HG02588 (cell line): ENCODE measurements around the gene ARCN1.
A peak's percentile ranks its signal among the peaks of the same experiment; 100 is the strongest.
"Not testable (repeated sequence)": the region's sequence is repeated elsewhere in the genome, so short reads cannot be mapped to it uniquely, and the experiment has no call there.

ENCODE experiments used
- ATAC-seq: cut with Tn5 transposase; IDR thresholded peaks from one replicate; pipeline ENCODE4 v1.9.1; 2021; ENCODE audit warnings: mild to moderate bottlenecking, moderate library complexity; ENCODE audit not compliant: unreplicated experiment

The ARCN1 gene

DNA sequence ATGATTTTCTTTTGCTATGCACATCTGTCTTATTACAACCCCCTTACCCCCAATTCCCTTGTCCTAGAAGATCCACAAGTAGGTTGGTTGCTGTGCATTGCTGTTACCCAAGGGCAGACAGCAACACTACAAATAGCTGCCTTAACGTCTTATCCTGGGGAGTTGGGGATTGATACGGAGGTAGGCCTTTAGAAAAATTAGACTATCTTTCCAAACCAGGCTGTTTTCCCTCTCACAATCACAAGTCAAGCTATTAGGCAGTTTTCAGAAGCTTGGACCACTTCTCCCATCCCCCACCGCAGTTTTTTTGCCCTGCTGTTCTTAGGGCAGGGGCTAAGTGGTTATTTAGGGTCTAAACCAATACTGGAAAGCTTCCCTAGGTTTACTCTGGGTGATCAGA, 32.4 kb downstream of the ARCN1 start:
- ATAC-seq = no peak

DNA sequence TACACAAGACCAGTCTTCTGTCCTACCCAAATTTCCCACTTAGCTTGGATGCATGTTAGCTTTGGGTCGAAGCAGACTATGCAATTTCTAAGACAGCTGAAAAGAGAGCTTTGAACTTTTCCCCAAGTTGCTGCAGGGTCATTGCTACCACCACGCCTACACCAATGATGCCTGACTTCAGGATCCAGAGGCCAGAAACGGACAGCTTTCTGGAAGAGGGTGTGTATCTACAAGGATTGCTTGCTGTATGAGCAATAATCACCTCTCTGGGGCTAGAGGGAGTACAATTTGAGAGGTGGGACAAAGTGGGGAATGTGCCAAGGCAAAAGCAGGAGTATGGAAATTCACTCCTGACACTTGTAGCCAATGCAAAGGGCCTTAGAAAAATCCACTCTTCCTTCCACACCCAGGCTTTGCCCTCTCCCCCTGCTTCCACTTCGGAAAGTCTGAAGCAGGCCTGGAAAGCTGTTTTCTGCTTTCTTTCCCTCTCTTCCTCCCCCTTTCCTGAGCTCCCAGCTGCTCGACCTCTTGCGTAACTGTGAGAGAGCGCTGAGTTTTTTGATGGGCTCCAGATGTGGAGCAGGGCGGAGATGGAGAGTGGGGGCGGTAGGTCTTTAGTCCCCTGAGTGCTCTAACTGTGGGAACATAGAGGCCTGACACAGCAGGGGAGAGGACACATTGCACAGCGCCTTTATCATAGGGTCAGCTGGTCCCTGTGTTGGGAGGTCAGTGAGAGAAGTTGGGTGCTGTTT, 33.1 kb downstream of the ARCN1 start:
- ATAC-seq = no peak

DNA sequence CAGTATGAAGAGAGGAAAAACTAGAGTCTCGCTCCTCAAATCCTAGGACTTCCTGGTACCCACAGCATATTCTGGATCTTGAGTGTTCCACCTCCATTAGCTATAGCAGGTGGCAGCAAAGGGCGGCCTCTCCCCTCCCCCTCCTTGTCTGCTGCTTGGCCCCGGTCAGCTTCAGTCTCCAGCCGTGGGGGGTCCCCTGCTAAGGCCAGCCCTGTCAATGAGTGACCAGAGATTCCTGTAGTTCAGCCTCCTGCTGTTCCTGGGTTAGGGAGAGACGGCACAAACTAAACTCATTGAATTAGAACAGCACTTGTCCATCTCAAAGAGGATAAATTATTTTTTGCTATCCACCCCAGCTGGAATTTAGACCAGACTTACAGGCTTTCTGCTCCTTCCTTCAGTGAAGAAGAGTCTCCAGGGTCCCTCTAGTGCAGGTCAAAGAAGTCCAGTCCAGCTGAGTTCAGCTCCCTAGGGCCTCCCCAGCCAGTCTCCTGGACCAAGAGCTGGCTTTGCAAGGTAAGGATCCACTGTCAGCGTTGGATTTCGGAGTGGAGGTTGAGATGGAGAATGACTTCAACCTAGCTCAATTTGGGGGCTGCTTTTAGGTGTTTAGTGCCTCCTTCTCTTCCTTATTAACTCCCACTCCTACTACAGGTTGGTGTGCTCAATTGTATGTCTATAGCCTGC, 34.1 kb downstream of the ARCN1 start:
- no peak for ATAC-seq

DNA sequence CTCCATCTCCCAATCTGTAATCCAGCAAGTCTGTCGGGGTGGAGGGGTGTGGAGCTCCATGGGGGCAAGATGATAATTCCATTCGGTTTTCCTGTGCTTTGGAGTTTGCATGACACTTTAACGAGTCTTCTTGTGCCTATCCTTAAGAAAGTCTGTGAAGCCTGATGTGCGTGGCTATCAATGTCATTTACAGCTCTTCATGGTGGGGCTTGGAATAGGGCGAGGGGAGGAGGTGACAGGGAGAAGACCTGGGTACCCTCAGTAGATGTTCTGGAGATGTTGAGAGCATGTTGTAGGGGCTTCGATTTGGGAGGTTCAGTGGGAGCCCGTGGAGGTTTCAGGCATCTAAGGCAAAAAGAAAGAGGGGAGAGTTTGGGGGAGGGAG, 34.6 kb downstream of the ARCN1 start:
- ATAC-seq = no peak

DNA sequence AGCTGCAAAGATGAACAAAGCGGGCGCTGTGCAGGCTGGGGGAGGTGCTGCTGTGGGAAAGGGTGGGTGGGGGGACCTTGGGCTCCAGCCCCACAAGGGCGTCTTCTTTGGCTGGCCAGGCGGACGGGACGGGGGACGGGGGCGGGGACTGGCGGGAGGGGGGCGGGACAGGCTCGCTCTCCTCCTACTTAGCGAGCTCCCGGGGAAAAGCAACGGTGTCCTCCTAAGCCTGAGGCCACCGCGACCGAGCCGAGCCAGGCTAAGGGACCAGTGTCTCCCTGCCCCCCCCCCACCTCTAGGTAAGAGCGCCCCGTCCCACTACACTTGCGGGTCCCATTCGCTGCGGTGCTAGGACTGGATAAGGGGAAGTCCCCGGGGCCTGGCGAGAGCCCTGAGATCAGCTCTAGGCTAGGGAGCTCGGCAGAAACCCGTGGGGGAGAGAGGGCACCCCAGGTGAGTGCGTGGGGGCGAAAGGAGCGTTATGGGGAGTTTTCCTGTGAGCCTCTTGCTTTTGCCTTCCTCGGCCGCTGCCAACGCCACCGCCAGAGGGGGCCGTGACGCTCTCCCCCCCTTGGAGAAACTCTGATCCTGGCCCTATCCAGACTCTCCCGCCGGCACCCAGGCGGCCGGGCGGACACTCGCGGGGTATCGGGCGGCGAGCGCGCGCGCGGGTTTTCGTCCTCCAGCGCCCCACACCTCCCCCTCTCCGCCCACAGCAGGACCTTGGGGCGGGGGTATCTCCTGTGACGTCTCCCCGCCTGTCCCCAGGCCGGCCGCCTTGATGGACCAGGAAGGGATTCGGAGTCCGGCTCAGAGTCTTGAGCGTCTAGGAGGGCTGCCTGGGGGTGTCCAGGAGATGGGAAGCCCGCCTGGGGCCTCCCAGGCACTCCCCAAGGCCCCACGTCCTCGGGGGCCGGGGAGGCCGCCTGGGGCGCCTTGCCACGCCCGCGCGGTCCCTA, 35.5 kb downstream of the ARCN1 start, which contains the start of gene PHLDB1:
TSS of gene PHLDB1 (plus strand) at position 215 of the 959 bp plus-strand sequence. CDS start 6,222 bp downstream, outside the sequence.
- no peak for ATAC-seq

DNA sequence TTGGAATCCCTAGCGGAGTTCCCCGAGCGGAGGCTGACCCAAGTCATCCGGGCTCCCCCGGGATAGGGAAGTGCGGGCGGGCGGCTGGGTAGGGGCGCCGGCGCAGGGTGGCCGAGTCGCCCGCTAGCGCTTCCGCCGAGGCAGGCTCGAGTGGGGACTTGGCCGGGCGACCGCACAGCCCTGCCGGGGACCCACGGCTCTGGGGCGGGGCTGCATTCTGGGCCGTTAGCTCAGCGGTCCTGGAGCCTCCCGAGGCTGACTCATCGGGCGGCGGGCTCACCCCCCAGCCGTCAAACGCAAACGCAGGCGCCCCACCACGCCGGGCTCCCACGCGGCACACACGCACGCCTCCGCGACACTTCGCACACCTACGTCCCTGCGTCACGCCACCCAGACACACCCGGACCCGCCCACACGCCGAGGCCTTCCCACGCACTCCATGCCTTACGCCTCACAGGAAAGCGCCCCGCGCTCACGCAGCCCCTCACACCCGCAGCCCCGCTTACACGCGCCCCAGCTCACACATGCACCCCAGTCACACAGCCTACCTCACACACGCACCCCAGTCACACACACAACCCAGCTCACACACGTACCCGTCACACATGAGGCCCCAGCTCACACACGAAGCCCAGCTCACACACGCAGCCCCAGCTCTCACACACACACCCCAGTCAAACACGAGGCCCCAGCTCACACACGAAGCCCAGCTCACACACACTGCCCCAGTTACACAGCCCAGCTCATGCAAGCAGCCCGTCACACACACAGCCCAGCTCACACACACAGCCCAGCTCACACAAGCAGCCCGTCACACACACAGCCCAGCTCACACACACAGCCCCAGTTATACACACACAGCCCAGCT, 36.4 kb downstream of the ARCN1 start:
- ATAC-seq = no peak

DNA sequence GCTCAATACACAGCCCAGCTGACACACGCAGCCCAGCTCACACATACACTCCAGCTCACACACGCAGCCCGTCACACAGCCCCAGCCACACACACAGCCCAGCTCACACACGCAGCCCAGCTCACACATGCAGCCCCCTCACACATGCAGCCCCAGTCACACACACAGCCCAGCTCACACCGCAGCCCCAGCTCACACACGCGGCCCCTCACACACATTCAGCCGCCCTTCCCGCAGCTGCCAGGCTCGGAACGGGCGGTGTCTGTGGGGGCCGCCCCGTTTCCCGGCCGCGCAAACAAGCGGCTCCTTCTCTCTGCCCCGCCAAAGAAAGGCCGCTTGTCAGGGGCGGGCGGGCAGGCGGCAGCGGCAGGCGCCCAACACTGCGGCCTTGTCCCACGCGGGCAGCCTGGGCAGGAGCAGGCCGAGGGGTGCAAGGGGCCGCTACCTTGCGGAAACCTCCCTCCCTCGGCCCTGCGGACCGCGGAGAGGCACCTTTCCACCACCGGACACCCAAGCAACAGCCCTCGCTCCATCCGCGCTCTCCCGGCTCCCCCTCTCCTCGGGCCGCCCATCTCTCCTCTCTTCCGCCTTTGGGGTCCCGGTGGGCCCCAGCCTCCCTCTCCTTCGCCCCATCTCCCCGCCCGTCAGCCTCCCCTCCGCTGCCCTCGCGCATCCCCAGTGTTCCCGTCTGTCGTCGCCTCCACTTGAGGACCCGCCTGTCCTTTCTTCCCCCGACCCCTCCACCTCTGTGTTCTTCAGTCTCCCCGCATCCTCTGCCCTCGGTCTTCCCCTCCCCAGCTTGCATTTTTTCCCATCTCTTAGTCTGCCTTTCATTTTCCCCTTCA, 37.4 kb downstream of the ARCN1 start:
- ATAC-seq = no peak

DNA sequence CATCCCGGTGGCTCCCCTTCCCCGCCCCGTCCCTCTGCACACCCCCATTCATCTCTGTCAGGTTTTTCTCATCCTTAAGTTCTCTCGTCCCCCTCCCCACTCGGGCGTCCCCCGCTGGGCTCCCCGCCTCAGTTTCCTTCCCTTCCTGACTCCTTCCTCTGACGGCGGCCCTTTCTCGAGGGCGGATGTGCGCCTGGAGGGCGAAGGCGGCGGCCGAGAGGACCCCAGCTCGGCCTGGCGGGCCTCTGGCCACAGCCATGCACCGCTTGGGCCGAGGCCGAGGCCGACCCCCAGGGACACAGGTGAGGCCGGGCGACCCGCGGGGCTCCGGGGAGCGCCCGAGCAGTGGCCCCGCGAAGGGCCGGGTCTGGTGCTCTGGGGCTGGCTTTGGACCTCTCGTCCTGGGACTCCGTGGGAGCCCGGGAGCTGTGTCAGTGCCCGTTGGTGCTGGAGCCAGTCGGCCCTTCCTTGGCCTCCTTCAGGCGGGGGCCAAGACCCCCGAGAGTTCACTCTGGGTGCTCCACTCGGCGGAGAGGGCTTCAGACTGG, 38.1 kb downstream of the ARCN1 start:
- ATAC-seq = peak; percentile 9

DNA sequence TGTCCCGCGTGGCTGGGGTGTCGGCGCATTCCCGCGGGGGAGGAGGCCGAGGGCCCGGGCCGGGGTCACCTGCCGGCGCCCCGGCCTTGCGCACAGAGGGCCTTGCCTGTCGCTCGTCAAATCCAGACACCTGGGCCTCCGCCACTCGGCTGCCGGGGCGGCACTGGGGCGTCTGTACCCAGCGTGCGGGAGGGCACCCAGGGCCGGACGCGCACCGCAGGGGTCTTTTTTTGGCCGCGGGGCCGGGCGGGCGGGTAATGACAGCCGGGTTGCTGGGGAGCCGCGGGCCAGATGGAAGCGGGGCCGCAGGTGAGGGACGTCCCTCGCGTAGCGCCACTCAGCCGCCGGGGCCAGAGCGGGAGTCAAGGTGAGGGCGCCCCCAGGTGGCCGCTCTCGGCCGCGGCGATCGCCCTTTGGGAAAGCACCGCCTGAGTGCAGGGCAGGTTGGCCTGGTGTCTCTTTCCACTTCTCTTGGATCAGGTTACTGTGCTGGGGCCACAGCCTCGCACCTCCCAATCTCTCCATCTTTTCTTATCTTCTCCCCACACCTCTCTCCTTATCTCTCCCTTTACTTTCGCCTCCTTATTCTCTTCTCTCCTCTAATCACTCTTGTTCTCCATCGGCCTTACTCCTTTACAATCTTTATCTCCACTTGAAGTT, 38.7 kb downstream of the ARCN1 start:
- peak; percentile 48 for ATAC-seq

DNA sequence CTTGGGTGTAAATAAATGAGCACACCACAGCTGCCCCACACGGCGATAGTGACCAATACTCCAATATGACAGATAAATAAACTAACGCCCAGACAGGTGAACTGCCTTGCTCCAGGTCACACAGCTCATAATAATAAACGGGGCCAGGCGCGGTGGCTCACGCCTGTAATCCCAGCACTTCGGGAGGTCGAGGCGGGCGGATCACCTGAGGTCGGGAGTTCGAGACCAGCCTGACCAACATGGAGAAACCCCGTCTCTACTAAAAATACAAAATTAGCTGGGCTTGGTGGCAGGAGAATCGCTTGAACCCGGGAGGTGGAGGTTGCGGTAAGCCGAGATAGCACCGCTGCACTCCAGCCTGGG, 39.2 kb downstream of the ARCN1 start:
- not testable (repeated sequence) for ATAC-seq

DNA sequence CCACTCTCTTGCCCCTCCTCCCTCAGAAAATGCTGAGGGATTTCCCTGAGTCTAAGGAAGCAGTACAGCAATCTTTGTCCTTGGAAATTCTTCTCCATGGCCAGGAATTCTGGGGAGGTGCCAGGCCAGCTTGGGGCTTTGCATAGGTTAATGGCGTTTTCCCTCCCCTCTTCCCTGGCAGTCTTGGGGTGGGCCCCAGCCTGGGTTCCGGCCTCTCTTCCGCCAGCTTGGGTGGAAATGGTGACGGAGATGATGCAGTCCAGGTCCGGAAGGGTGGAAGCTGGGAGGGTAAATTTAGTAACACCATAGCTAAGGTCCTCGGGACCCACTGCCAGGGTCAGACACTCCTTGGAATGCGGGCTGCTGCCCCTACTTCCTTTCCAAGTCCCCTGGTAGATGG, 40.2 kb downstream of the ARCN1 start:
- ATAC-seq = no peak

DNA sequence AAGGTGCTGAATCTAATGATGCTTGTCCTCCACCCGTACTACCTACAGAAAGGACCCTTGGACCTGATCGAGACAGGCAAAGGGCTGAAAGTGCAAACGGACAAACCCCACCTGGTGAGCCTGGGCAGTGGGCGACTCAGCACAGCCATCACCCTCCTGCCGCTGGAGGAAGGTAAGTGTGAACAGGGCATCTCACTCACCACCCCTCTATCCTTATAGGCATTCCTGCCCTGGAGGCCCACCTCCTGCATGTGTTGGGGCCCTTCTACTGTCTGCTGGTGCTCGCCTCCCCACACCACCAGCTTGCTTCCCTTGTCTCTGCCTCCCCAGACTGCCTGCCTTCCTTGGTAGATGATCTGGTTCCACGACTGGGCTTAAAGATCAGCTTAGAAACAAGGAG, 42.3 kb downstream of the ARCN1 start:
- no peak for ATAC-seq

DNA sequence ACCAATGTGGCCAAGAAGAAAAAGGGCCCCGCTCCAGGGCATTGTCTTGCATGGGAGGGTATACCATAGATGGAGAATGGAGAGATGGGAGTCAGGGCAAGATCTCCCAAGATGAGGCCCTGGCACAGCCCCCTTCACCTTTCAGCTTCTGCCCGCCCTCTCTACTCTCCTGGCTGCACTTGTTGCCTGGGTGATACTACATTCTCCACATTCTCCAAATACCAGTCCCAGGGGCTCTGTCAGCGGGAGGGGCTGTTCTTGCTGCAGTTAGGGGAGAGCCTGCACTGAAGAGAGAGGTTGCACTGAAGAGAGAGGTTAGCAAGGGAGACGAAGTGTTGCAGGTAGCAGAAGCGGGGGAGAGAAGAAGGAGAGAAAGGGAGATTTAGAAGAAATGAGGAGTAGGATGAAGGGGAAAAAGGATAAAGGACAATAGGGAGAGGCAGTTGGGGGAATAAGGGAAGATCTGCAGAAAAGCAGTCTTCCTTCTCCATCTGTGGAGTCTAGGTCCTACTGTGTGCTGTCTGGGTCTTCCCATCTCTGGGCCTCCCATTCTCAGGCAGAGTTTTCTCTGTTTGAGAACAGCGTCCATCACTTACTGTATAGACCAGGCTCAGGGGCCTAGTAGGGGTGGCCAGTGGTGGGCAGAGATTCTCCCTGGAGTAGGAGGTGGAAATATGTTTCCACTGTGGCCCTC, 43.2 kb downstream of the ARCN1 start:
- no peak for ATAC-seq

DNA sequence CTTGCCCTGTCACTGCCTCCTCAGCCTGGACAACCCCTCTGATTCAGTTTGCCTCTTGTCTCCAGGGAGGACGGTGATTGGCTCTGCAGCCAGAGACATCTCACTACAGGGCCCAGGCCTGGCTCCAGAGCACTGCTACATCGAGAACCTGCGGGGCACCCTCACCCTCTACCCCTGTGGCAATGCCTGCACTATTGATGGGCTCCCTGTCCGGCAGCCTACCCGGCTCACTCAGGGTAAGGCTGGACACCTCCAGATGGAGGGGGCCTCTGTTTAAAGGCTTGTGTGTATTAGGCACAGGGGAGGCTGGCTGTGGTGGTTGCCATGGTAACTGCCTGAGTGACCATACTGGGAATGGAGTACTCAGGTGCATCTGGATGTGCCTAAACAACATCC, 43.8 kb downstream of the ARCN1 start:
- ATAC-seq = no peak

DNA sequence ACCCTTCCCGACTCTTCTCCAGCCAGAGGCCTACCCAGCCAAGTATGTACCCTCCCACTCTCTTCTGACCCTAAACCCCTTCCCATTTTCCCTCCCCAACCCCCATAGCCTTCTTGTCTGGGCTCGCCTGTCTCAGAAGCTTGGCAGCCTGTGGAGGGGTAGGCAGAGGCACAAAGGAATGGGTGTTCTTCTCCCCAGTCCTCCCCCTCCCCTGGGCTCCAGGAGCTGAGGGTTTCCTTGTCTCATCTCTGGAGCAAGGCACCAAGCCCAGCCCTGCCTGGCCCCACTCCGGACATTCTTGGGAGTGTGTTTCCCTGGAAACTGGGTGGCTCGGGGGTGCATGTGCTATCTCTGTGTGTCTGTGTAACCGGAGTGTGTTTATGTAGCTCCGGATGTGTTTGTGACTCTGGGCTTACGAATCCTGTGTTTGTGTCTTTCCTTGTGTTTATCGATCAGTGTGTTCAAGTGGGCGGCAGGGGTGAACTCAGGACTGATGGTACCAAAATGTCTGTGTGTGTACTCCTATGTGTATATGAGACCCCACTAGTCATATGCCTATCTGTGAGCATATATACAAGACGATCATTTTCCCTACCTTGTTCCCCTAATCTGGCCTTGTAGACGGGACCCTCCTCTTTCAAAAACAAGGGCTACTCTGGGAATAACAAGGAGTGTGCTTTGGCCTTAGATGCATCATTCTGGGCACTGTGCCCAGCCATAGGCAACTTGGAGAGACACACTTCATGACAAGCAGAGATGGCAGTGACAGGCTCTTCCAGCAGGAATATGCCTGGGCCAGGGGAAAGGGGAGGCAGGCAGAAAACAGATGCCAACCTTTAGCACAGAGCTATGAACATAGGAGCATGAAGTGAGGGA, 46.1 kb downstream of the ARCN1 start:
- ATAC-seq = no peak

DNA sequence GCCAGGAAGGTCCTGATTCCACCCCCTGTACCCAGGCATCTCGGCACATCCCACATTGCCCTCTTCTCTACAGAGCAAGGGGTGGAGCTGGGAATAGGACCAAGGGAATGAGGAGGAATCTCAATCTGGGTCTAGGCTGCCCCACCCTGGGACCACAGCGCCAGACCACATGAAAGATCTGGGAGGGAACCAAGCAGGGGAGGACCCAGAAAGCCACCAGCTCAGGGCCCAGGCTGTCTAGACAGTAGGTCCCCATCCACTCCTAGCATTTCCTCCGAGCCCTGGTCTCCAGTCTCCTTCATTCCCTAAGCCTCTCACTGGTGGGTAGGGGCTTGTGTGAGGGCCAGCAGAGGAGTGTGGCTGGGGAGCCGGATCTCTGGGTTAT, 46.8 kb downstream of the ARCN1 start:
- no peak for ATAC-seq
